Fibroblast of villous mesenchyme (primary cell): ENCODE measurements around the gene MICU1. TPM values are rescaled to one million over a fixed set of nuclear protein-coding genes. Genes with fewer than 3 reads are reported as not detected.
"Not testable (repeated sequence)": the region's sequence is repeated elsewhere in the genome, so short reads cannot be mapped to it uniquely, and the experiment has no call there.

Source experiments
- DNase-seq: peaks from one replicate; pipeline ENCODE4 v3.0.0-alpha.2; 2010; ENCODE audit warnings: low read depth
- H3K4me3 ChIP-seq: 2 replicates; pipeline ENCODE4 v1.5.1; 2011; ENCODE audit warnings: low read depth, mild to moderate bottlenecking, low read length
- CTCF ChIP-seq: IDR thresholded peaks from 2 replicates; pipeline ENCODE4 v1.5.1; 2012; ENCODE audit warnings: low read depth, mild to moderate bottlenecking, low read length; ENCODE audit not compliant: insufficient read depth
- total RNA-seq: library from RNA; depleted of rRNA; stranded (reverse); fragments of >200 nt; gene quantifications from 2 replicates; pipeline ENCODE4 v1.2.3, GENCODE V29; 2012

Gene MICU1
- total RNA-seq, 1 donor, result 44.0 TPM

DNA sequence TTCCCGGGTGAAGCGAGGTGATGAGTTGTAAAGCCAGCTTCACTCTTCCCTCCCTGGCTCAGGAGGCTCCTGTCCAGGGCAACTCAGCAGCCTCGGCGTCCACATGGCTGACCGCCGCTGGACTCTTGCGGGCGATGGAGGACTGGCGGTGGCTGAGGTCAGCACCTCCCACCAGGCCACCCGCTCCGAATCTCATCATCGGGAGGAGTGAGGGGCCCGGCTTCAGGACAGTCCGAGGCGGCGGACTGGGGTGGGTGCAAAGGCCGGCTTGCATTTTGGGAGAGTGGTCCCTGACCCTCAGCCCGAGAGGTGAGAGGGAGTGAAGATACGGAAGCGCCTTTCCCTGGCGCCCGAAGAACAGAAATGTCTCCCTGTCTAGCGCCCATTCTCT lies 271.9 kb downstream of the MICU1 start:
- peak overlapping the region; percentile 98 for H3K4me3 ChIP-seq
- TF ChIP-seq CTCF, result no peak
- peak; percentile 53 for DNase-seq

GRCh38 chr10:72353028-72353964 lies 272.6 kb downstream of the MICU1 start:
- TF ChIP-seq CTCF, result no peak
- DNase-seq, result peak; percentile 53
- H3K4me3 ChIP-seq, result peak overlapping the region; percentile 98

GRCh38 chr10:72351479-72351878 lies 274.4 kb downstream of the MICU1 start:
- no peak for DNase-seq
- no peak for TF ChIP-seq CTCF
- no peak overlapping the region for H3K4me3 ChIP-seq

DNA sequence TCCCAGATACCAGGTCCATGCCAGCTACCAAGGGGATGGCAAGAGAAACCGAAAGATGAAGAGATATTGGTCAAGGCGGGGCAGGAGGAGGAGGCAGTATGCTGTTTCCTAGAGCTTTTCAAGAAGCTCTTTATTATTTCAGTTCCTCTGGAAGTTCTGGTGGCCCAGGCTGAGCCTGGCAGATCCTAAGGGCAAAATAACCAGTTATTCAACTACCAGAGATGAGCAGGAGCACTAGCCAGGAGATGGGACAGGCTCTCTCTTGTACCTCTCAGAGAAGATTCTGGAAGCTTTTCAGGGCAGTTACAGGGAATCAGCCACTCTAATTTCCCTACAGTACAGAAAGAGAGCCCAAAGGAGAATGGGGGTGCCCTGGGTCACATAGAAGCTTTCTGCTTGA lies 276.4 kb downstream of the MICU1 start:
- no peak for TF ChIP-seq CTCF
- no peak overlapping the region for H3K4me3 ChIP-seq
- DNase-seq, result no peak

GRCh38 chr10:72348282-72348681 lies 277.6 kb downstream of the MICU1 start:
- no peak overlapping the region for H3K4me3 ChIP-seq
- TF ChIP-seq CTCF, result no peak
- DNase-seq, result no peak

GRCh38 chr10:72346117-72346516 lies 279.8 kb downstream of the MICU1 start:
- not testable (repeated sequence) for H3K4me3 ChIP-seq, DNase-seq

GRCh38 chr10:72344932-72345331 lies 280.9 kb downstream of the MICU1 start:
- no peak overlapping the region for H3K4me3 ChIP-seq
- no peak for TF ChIP-seq CTCF
- no peak for DNase-seq
